ENCODE data around the gene OLFM1.

OLFM1 gene

DNA sequence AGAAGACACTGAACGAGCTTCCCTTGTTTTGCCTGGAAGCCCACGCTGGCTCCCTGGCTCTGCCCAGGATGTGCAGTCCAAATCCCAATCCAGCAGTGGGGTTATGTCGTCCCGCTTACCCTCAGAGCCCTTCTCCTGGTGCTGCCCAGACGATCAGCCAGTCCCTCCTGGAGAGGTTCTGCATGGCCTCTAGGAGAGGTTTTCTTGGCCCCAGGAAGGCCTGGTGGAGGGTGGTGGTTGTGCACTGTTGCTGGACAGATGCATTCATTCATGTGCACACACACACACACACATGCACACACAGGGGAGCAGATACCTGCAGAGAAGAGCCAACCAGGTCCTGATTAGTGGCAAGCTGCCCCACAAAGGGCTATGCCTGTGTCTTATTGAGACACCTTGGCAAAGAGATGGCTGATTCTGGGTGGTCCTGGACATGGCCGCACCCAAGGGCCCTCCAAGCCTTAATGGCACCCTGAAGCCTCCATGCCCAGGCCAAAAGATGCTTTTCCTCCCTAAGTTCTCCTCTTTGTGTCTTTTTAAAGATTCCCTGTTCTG is 10.5 kb upstream of the OLFM1 start:
- no peak for DNase-seq

DNA sequence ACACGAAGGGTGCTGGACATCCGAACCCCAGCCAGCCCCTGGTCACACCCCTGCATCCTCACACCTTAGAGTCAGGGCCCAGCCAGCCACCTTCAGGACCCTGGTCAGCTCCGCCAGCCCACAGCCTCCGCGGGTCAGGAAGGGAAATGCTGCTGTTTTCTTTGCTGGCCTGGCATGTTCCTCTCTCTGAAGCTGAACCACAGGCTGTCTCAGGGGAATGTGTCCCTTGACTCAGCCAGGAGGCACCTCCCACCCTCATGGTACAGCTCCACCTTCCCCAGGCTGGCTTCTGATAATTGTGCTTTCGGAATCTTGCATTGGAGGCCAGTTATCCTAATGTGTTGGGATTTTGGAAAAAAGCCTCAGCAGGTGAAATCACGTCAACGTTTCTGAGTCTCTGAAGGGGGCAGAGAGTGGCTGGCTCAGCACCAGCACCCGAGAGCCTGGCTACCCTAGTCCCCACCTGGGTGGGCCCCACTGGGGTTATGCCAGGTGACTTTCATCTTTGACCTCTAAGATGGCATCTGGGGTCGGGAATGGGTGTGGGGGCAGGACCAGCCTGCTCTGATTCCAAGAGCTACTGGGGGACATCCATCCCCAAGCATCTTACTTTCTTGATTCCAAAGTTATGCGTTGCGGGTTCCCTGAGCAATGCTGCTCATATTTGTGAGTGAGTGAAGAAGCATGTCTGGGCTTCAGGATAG is 9.8 kb upstream of the OLFM1 start:
- DNase-seq, result no peak

DNA sequence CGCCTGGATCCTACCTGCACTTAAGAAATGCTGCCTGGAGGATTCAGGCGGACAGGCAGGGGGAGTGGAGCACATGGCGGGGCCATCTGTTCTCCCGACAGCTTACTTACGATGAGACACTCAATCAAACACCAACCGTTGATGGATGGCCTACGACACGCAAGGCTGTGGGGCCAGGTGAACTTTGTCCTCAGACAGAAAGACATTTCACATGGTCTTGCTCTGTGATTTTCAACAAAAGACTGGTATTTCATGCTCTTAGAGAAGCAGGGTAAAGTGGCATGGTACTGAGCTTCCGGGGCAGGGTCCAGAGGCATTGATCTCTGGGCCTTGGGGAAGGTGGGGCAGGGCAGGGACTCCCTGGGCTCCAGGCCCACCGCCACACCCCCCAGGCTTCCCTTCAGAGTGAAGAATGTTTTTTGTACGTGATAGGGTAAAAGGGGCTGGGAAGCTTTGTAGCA is 9.1 kb upstream of the OLFM1 start:
- no peak for DNase-seq

DNA sequence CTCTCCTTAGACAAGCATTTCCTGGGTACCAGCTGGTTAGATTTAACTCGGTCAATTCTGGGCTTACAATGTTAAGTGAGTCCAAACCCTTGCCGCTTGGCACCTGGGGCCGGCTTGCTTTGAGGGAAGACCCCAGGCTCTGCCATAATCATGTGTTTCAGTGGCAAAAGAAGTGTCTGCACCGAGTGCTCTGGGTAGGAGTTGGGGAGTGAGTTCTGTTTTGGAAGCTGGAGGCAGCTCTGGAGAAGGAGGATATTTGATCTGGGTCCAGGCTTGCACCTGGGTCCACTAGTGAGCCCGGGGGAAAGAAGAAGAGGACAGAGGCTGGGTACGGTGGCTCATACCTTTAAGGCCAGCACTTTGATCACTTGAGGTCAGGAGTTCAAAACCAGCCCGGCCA is 8.4 kb upstream of the OLFM1 start:
- no peak for DNase-seq

DNA sequence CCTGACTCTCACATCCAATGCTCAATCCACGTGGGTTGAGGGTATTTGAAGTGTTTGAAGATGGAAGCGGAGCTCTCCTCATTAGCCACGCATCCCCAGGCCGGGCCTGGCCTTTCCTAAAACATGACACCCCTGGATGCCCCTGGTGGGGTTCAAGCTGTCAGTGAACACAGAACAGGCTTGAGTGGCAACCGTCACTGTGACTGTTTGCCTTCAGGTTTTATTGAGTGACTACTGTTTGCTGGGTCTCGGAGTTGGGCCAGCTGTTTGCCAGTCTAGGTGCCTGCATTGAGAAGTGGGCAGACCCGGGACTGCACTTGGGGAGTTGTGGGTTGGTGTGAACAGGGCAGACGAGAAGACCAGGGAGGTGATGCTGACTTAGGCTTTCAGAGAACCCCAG is 7.8 kb upstream of the OLFM1 start:
- no peak for DNase-seq

DNA sequence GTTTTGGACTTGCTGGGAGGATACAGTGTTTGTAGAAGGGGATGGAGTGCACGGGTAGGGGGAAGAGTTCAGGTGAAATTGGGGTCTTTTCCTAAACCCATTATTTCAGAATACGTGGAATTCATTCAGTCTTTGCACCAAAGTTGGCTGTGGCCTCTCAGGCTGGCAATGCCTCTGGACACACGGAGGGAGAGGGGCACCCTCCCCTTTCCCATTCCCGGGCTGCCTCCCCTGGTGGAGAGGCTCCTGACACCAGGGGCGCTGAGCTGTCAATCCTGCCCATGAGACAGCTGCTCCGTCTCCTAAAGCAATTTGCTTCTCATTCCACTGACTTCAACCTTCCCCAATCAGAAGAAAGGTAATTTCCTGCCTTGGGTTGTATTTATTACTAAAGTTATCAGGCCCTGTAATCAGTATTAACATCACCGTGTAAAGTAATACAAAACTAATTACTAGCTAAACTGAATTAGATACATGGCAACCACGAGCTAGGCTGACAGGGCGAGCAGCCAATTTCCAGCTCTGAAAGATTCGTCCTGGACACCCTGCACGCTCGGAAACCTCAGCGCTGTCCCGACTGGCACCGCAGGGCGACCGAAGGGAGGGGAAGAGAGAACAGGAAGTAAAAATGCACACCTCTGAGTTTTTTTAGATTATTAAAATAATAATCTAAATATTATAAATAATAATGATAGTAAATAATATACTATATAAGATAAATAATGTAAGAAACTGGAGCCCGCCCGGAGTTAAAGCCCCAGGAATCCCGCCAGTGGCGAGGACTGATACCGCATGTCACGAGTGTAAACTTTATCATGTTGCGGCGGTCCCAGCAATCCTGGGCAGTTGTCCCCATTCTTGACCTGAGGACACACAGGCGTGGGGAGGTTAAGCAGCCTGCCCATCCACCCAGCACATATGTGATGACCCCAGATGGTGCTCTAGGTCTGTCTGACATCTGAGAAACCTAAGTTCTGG is 6.9 kb upstream of the OLFM1 start:
- DNase-seq, result no peak

DNA sequence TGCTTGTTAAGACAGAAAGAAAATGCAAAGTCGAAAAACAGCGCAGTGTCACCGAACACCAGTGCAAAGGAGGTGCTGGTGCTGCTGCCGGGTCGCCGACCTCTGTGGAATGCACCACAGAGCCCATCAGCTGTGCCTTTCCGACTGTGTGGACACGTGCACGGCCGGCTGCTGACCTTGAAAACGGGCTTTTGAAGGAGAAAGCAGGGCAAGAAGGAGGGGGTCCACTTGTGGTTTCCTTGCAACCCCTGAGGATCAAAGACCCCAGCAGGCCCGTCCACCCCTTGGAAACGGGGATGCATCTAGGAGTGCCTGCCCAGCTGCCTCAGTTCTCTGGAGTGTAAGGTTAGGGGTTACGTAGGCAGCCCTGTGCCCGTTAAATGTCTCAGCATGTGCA is 6.2 kb upstream of the OLFM1 start:
- no peak for DNase-seq

DNA sequence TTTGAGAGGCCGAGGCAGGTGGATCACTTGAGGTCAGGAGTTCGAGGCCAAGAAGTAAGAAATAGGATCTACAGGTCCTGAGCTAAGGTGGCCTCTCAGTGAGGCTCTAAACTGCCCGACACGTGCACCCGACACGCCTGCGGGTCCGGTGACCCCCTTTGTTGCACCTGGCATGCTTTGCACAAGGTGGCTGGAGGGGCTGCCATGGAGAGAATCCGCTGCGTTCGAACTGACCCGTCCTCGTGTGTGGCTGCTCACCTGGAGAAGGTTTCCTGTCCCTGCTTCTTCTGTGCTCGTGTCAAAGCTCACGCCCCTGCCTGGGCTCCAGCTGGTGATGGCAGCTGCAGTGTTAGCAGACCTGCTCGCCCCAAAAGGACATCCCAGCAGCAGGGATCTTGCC is 5.7 kb upstream of the OLFM1 start:
- DNase-seq, result no peak

DNA sequence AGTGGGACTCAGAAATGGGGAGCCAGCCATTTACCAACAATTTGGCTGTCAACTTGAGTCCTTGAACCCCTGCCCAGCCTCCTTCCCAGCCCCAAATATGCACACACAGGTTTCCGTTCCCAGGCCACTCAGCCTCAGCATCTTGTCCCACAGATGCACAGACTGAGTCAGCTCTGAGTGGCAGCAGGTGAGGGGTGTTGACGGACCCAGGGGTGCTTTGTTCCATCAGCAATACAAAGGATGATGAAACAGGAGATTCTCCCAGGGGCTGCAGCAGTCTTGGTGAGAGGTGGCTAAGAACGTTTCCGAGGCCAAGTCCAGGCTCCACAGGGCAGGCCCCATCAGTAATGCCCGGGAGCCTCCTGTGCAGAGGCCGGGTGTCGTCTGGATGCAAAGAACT is 4.9 kb upstream of the OLFM1 start:
- DNase-seq, result no peak

DNA sequence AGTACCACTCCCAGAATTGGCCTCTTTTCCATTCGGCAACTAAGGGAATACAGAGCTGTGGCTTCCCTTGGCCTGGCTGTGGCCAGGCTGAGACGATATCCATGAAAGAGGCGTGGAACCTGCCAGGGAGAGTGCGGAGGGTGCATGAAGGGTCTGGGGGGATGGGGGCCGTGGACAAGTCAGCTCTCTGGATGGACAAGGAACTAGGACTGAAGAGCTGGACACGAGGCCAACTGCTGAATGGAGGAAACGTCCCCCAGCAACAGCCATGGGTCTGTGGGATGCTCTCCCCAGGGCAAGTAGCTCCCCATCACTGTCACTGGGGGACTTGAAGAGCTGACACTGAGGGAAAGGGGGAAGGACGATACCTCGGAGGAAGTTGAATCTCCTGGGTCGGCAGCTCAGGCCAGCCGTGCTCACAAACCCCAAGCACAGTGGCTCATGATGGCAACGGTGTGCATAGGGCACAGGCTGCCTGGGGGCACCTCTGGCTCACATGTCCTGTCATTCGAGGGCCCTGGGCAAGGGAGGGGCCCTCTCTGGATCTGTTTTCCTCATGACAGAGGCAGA is 4.1 kb upstream of the OLFM1 start:
- no peak for DNase-seq

DNA sequence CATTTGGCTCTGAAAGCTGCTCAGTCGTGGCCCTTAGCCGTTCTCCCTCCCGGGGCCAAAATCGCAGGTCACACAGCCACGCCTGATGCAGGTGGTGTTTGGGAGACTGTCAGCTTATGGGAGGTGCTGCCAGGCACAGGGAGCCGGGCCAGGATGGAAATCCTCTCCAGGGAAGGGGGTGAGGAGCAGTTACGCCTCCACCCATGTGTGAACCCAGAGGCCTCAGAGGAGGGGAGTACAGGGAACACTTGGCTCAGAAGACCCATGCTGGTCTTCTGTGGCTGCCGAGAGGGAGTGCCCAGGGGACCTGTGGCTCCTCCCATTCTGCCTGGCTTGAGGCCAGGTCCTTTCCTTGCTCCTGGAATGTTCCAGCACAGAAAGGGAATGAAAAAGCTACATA is 3.6 kb upstream of the OLFM1 start:
- DNase-seq, result no peak

DNA sequence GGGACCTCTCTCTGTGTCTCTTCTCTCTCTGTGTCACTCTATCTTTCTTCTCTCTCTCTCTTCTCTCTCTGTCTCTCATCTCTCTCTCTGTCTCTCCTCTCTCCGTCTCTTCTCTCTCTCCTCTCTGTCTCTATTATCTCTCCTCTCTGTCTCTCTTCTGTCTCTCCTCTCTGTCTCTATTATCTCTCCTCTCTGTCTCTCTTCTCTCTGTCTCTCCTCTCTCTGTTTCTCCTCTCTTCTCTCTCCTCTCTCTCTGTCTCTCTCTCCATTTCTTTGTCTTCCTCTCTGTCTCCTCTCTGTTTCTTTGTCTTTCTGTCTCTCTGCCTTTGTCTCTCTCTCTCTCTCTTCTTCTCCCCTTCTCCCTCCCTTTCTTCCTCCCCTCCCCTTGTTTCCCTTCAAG is 3.2 kb upstream of the OLFM1 start:
- DNase-seq, result no peak

DNA sequence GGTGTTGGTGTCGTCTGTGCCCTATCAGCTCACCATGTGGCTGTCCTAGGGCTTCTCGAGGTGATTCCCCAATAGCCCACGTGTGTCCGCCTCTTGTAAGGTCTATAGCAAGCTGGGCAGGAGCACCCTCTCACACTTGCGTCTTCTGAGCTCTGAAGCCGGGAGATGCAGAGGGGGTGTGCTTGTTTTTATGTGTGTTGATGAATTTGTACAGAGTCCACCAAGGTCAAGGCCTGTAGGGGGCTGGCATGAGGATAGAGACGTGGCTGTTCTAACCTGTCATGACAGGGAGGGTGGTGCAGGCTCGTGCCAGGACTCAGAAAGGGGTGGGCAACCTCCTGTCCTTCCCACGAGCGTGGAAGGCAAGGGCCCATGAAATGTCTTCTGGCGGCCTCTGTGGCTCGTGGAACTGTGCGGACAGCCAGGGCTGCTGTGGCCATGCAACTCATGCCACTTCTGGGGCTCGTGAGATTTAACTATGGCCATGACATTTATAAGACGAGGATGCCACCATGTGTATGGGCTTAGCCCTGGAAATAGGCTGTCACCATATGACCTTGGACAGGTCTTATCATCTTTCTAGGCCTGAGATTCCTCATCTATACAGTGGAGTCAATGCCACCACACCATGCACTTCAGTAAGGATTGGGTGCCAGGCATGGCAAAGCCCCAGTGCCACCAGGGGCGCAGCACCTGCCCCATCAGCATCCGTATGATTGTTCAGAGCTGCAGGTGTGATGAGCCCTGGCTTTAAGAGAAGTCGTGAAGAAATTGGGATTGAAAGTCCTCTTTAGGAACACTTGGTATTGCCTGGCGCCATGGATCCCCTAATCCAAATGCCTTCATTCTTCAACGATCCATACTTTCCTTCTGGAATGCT is 2.3 kb upstream of the OLFM1 start:
- DNase-seq, result no peak

DNA sequence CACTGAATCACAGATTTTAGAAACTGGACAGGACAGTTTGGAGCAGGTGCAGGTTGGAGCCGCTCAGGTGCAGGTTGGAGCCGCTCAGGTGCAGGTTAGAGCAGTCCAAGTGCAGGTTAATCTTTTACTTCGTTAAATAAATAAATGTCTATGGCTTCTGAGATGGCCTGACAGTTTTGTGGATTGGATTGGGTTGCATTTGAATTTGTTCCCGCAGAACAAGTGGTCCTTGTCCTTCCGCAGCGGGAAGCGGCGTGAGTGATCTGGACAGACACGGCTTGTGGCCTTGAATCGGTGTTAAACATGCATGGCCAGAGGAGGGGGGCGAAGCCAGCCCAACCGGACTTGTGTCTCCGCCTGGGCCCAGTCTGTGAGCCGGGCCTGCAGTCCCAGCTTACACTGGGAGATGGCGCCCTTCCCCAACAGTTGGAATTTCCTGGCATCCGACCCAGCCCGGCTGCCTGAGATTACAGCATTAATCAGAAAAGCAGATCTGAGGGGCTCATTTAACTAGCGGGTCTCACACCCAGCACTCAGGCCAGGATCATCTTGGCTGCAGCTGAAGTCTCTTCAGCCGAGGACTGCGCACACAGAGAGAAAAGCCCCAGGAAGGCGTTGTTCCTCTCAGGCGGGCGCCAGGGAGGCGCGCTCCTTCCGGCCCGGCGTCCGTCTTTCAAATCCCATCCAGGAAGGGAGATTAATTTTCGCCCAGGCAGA is 1.5 kb upstream of the OLFM1 start:
- DNase-seq, result no peak

DNA sequence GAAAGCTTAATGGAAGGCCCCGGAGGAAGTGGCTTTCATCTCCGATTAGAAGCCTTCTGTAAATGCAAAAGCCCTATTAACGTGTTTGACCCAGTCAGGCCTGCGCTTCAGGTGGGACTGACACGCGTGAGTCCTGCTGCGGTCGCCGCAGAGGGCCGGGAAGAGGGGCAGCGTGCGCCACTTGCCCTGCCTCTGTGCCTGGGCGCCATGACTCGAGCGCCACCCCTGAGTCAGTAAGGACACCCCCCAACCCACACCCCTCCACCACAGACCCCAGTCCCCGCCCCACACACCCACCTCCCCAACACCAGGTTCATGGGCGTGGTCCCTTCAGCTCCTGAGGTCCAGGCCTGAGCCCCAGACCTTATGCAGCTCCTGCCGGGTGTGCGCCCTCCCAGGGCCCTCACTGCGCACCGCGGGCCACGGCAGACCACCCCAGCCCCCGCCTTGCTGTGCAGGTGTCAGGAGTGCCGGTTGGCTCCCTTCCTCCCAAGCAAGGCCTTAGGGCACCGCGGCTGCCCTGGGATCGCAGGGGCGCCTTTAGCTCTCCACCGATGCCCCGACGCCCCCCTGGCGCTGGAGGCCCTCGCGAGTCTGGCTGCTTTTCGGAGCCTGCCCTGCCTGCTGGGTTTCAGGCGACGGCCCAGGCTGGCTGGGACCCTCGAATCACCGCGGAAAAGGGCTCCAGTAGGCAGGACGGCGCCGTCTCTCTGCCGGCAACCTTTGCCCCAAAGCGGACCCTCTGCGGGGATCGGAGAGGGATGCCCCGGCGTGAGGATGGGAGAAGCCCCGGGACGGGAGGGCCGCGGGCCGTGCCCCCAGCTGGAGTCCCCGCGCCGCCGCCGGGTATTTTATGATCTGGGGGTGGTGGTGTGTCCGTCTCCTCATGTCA is 625 bp upstream of the OLFM1 start:
- no peak for DNase-seq

DNA sequence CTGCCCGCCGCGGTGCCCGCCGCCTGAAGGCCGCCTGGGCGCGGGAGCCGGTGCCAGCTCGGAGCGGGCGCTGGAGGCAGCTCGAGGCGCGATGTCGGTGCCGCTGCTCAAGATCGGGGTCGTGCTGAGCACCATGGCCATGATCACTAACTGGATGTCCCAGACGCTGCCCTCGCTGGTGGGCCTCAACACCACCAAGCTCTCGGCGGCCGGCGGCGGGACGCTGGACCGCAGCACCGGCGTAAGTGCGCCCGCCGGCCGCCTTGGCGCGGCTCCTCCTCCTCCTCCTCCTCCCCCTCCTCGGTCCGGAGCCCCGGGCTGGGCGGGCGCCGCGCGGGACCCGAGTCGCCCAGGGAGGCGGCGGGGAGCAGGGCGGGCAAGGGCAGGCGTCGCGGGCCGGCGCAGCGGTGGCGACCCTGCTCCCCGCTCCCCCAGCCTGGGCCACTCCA is 455 bp downstream of the OLFM1 start:
- no peak for DNase-seq

DNA sequence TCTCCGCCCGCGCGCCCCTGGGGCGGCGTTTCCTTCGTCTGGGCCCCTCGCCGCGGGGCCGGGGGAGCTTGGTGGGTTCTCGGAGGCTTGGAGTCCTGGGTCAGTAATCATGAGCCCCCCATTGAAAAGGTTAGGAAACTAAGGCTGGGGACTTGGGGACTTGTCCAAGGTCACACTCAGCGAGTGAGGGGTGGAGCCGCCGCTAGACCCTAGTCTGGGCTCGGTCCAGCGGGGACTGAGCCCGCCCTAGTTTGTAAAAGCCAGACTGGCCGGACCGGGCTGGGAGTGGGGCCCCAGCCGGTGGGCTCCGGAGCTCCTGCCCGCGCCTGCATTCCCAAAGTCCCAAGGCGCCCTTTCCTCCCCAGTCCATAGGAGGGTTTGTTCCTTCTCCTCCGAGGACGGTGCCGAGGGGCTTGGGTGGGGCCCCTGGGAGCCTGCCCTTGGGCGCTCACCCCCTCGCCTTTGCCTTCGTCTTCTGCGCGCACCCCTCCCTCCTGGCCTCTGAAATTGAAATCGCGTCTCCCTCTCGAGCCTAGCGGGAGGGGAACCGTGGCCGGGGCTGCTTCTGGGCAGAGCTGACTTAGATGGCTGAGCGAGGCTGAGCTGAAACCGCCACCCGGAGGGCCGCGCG is 995 bp downstream of the OLFM1 start:
- no peak for DNase-seq

DNA sequence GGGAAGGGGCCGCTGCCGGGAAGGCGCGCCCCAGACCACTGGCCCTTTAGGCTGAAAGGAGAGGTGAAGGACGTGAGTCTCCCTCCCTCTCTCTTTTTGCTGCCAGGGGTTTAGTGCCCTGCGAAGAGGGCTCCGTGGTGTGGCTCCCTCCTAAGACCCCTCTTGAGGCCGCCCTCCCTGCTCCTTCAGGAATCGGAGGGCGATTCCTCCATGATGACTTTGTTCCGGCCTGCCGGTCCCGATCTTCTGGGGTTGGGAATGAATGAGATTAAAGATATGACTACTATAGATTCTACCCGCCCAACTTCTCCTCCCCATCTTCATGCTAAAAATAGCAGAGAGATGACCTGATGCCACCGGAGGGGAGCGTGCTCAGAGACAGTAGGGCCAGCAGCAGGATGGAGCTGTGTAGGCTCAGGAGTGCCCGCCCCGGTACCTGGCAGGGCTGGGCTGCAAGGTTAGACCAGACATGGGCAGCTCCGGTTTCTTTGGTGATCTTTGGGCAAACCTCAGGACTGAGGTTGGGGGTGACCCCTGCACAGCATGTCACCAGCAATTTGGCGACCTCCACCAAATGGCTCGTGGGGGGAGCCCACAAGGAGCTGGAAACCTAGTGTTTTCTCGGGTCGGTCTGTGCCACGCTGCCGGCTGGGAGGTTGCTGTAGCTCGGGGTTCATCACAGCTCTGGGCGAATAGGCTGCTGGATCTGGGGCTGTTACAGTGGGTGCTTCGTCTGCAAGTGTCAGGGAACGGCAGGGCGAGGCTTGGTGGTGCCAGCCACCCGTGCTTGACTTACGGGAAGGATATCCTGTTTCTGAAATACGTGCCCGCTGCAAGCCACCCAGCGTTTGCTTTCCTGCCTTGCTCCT is 1.7 kb downstream of the OLFM1 start:
- DNase-seq, result no peak

DNA sequence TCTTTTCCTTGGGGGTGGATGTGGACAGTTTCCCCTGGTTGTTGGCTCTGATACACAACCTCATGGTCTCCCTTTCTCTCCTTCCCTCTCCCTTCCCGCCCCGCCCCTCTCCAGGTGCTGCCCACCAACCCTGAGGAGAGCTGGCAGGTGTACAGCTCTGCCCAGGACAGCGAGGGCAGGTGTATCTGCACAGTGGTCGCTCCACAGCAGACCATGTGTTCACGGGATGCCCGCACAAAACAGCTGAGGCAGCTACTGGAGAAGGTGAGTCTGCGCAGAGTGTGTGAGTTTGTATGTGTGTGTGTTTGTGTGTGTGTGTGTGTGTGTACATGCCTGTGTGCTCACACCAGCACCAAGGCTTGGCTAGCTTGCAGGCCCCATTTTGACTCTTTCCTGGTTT is 2.6 kb downstream of the OLFM1 start:
- no peak for DNase-seq
